Ovary (tissue), 9 donors: ENCODE data around the gene ABCA2. TPM values are rescaled to one million over a fixed set of nuclear protein-coding genes. Genes with fewer than 3 reads are reported as not detected.

Experiments used
- DNase-seq, 5 donors: peaks; one replicate each; pipeline ENCODE4 v3.0.0-alpha.2; 2019 to 2020
- H3K27ac ChIP-seq, 2 donors: fragments of 200-600 bp; one replicate each; pipeline versions ENCODE4 v1.5.1 to v1.8.0; 2019 to 2022
- H3K27me3 ChIP-seq: fragments of 200-600 bp; one replicate; pipeline ENCODE4 v1.8.0; 2022
- H3K36me3 ChIP-seq: fragments of 200-600 bp; sonication (generic); one replicate; pipeline ENCODE4 v1.5.1; 2019
- H3K4me1 ChIP-seq: one replicate; pipeline ENCODE4 v1.8.1; 2013; ENCODE audit warnings: mild to moderate bottlenecking, moderate library complexity; ENCODE audit not compliant: insufficient read depth
- H3K4me3 ChIP-seq: fragments of 200-600 bp; sonication (generic); one replicate; pipeline ENCODE4 v1.5.1; 2017
- H3K9me3 ChIP-seq, 2 donors: fragments of 200-600 bp in 1 of 2; sonication (generic) in 1 of 2; one replicate each; pipeline versions ENCODE4 v1.5.1 to v1.8.1; 2013 to 2019; ENCODE audit warnings: mild to moderate bottlenecking in 1 of 2, moderate library complexity in 1 of 2
- CTCF ChIP-seq, 3 donors: fragments of 450-650 bp in 2 of 3; fragments of 200-600 bp in 1 of 3; IDR thresholded peaks; one replicate each; pipeline versions ENCODE4 v1.5.1 to v1.8.0; 2016 to 2022; ENCODE audit warnings: antibody characterized with exemption in 3 of 3, mild to moderate bottlenecking in 1 of 3
- EP300 ChIP-seq: sonication (generic); formaldehyde crosslinking; IDR thresholded peaks from one replicate; pipeline ENCODE4 v1.6.1; 2017; ENCODE audit warnings: antibody characterized with exemption
- POLR2A ChIP-seq: fragments of 450-650 bp; IDR thresholded peaks from one replicate; pipeline ENCODE4 v1.6.1; 2017; ENCODE audit warnings: antibody characterized with exemption, mild to moderate bottlenecking, moderate library complexity
- WGBS, 3 donors: extraction: QIAGEN DNeasy Blood & Tissue Kit in 1 of 3; methylation state at CpG; one replicate each; pipeline versions ENCODE4 v1.1.5 to v1.1.7; 2013 to 2017; 5-methylcytosine and 5-hydroxymethylcytosine counted together
- intact Hi-C, 4 donors: fragments of 100-400 bp; cut with DNase I; formaldehyde crosslinking; loops; one replicate each; pipeline versions ENCODE4 v1.11.0 to v1.15.1; 2022 to 2023
- polyA plus RNA-seq, 2 donors: library from polyadenylated mRNA; stranded (reverse); fragments of 200-250 nt in 1 of 2; fragments of 350-450 nt in 1 of 2; fragmentation: Illumina TruSeq in 1 of 2; extraction: RNeasy Lipid Tissue Mini Kit (QIAGEN cat#74804) in 1 of 2; gene quantifications; one replicate each; pipeline ENCODE4 v1.2.3, GENCODE V29; 2013 to 2014
- total RNA-seq, 7 donors: library from RNA; depleted of rRNA in 2 of 7; stranded (reverse); fragments of >200 nt in 2 of 7; fragmentation: NEBNext Ultra II Directional in 3 of 7; extraction: Animal tissue kit (Norgen Biotek cat#: 25700) in 3 of 7; gene quantifications; one replicate each; pipeline versions ENCODE4 v1.1.0 to v1.2.4, GENCODE V29; 2016 to 2023
- donor health status: DM: no; HTN: no; CAD: no; lungs with moderate emphysema.
- donor health status: DM: no; HTN: no; CAD: no.
- donor health status: Bipolar disorder and iron deficiency.
- donor health status: DM: yes; HTN: yes; CAD: no.
- donor health status: DM: no; HTN: no; CAD: no.
- donor health status: DM: yes; HTN: yes; CAD: no.

The ABCA2 gene
- total and polyA plus RNA-seq, 9 donors, result 2.0 to 26.9 (median 12.3) TPM

DNA sequence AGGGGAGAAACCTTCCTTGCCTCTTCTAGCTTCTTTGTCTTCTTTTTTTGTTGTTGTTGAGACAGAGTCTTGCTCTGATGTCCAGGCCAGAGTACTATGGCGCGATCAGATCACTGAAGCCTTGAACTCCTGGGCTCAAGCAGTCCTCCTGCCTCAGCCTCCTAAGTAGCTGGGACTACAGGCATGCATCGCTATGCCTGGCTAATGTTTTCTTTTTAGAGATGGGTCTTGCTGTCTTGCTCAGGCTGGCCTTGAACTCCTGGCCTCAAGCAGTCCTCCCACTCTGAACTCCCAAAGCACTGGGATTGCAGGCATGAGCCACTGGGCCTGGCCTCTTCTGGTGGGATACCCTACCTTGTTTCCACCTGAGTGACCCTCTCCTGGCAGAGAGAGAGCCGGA is 39.2 kb downstream of the ABCA2 start:
- H3K4me1 ChIP-seq, result peaks cover 4% of the 10 kb centered on the region
- no peaks in the 10 kb centered on the region for H3K27me3 ChIP-seq
- H3K4me3 ChIP-seq, result no peak overlapping the region
- intact Hi-C loops, result no loop called here
- no peaks in the 10 kb centered on the region for H3K9me3 ChIP-seq
- no peaks in the 10 kb centered on the region for H3K36me3 ChIP-seq
- TF ChIP-seq CTCF (IDR thresholded peaks at IDR 0.05), result no peak
- TF ChIP-seq POLR2A, result no peak
- TF ChIP-seq EP300, result no peak
- 72 to 83% (median 77%) methylated on average over 4 of the region's 4 CpGs for WGBS, 3 donors
- no peak overlapping the region for H3K27ac ChIP-seq
- no peak for DNase-seq

DNA sequence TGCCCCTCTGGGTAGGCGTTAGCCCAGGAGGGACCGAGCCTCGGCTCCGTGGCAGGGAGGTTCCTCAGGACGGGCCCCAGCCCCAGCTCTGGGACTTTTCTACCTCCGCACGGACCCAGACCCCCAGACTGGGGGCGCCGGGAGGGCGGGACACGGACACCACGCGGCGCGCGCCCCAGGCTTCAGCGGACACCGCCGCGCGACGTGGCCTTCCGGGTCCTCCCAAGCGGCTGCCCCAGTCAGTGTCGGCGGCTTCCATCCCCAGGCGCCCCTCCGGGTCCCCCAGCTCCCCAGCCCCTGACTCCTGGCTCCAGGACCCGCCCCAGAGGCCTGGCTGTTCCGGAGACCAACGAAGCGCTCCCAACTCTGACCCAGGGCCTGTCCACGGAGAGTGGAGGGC is 42.2 kb downstream of the ABCA2 start:
- no peak for TF ChIP-seq CTCF (IDR thresholded peaks at IDR 0.05)
- no peak for TF ChIP-seq EP300
- TF ChIP-seq POLR2A, result no peak
- no peaks in the 10 kb centered on the region for H3K27me3 ChIP-seq

GRCh38 chr9:136985027-136985602 is 42.9 kb downstream of the ABCA2 start:
- Histone ChIP-seq H3K27ac (no peak overlapping the region), H3K36me3 (no peaks in the 10 kb centered on the region), H3K4me1 (no peaks in the 10 kb centered on the region), H3K9me3 (no peaks in the 10 kb centered on the region), H3K4me3 (no peak overlapping the region), H3K27me3 (no peaks in the 10 kb centered on the region)
- WGBS, 3 donors, result 4 to 12% (median 8%) methylated on average over 36 to 48 of the region's 48 CpGs
- intact Hi-C loops, result no loop called here
- DNase-seq, result no peak
- TF ChIP-seq CTCF (IDR thresholded peaks at IDR 0.05) (no peak), EP300 (no peak), POLR2A (no peak)

More for the DNA sequence above, 42.2 kb downstream of the ABCA2 start:
- DNase-seq, result no peak
- WGBS, 3 donors, result 16 to 22% (median 22%) methylated on average over 30 to 33 of the region's 33 CpGs
- Histone ChIP-seq H3K4me1 (no peaks in the 10 kb centered on the region), H3K4me3 (no peak overlapping the region), H3K27ac (no peak overlapping the region), H3K36me3 (no peaks in the 10 kb centered on the region), H3K9me3 (no peaks in the 10 kb centered on the region)
- intact Hi-C loops, result no loop called here

GRCh38 chr9:136984464-136985026 is 43.5 kb downstream of the ABCA2 start:
- intact Hi-C loops, result no loop called here
- Histone ChIP-seq H3K4me3 (no peak overlapping the region), H3K27ac (no peak overlapping the region), H3K9me3 (no peaks in the 10 kb centered on the region), H3K27me3 (no peaks in the 10 kb centered on the region), H3K36me3 (no peaks in the 10 kb centered on the region), H3K4me1 (no peaks in the 10 kb centered on the region)
- no peak for DNase-seq
- TF ChIP-seq EP300 (no peak), CTCF (IDR thresholded peaks at IDR 0.05) (no peak), POLR2A (no peak)
- WGBS, 3 donors, result 41 to 44% (median 43%) methylated on average over 29 of the region's 29 CpGs
